Stomach (tissue), 9 donors: ENCODE measurements around the gene DRAXIN. TPM values are rescaled to one million over a fixed set of nuclear protein-coding genes. Genes with fewer than 3 reads are reported as not detected.

Experiments
- DNase-seq, 2 donors: peaks; one replicate each; pipeline versions ENCODE4 v3.0.0 to v3.0.0-alpha.2; 2013 to 2019
- H3K27ac ChIP-seq, 5 donors: fragments of 200-600 bp in 4 of 5; sonication (generic) in 4 of 5; one replicate each; pipeline ENCODE4 v1.5.1; 2013 to 2019; ENCODE audit warnings: mild to moderate bottlenecking in 1 of 5, moderate library complexity in 1 of 5
- H3K27me3 ChIP-seq, 3 donors: fragments of 200-600 bp; sonication (generic); one replicate each; pipeline ENCODE4 v1.5.1; 2017 to 2019; ENCODE audit warnings: mixed run types in 1 of 3
- H3K36me3 ChIP-seq, 4 donors: fragments of 200-600 bp; sonication (generic); 1 replicate in 3 of 4; 2 replicates in 1 of 4; pipeline ENCODE4 v1.5.1; 2016 to 2019
- H3K4me1 ChIP-seq, 4 donors: fragments of 200-600 bp; sonication (generic); one replicate each; pipeline ENCODE4 v1.5.1; 2016 to 2019
- H3K4me3 ChIP-seq, 4 donors: fragments of 200-600 bp; sonication (generic) in 3 of 4; one replicate each; pipeline ENCODE4 v1.5.1; 2016 to 2019; ENCODE audit warnings: mild to moderate bottlenecking in 1 of 4
- H3K9me3 ChIP-seq, 4 donors: fragments of 200-600 bp; sonication (generic); one replicate each; pipeline ENCODE4 v1.5.1; 2016 to 2019
- EP300 ChIP-seq: sonication (generic); formaldehyde crosslinking; IDR thresholded peaks from one replicate; pipeline ENCODE4 v1.6.1; 2017; ENCODE audit warnings: antibody characterized with exemption
- POLR2A ChIP-seq, 4 donors: fragments of 450-650 bp; IDR thresholded peaks; one replicate each; pipeline ENCODE4 v1.6.1; 2016; ENCODE audit warnings: antibody characterized with exemption in 4 of 4, control low read depth in 2 of 4, mild to moderate bottlenecking in 1 of 4, moderate library complexity in 1 of 4
- POLR2AphosphoS5 ChIP-seq, 3 donors: sonication (generic); formaldehyde crosslinking; IDR thresholded peaks; one replicate each; pipeline ENCODE4 v1.6.1; 2016; ENCODE audit warnings: antibody characterized with exemption in 3 of 3
- WGBS, 5 donors: extraction: QIAGEN DNeasy Blood & Tissue Kit in 3 of 5; methylation state at CpG; one replicate each; pipeline versions ENCODE4 v1.1.5 to v1.1.7; 2013 to 2018; 5-methylcytosine and 5-hydroxymethylcytosine counted together
- intact Hi-C: fragments of 100-400 bp; cut with DNase I; formaldehyde crosslinking; loops from one replicate; pipeline ENCODE4 v1.15.1; 2023; ENCODE audit warnings: low total_unique reads
- polyA plus RNA-seq, 3 donors: library from polyadenylated mRNA; stranded (reverse); fragments of 200-250 nt; gene quantifications; one replicate each; pipeline ENCODE4 v1.2.3, GENCODE V29; 2013
- total RNA-seq, 5 donors: library from RNA; depleted of rRNA; stranded (reverse); fragments of >200 nt; gene quantifications; one replicate each; pipeline versions ENCODE4 v1.1.0 to v1.2.3, GENCODE V29; 2014 to 2016
- TF ChIP-seq, protein P1 (sequence below), 7 experiments: fragments of 450-650 bp in 4 of 7; fragments of 200-600 bp in 3 of 7; sonication (generic) in 3 of 7; IDR thresholded peaks; one replicate each; pipeline ENCODE4 v1.5.1; 2016 to 2019; ENCODE audit warnings: antibody characterized with exemption in 7 of 7, control low read depth in 2 of 7, mild to moderate bottlenecking in 1 of 7
- donor health status: healthy with polysubstance abuse.
- donor health status: Bipolar disorder and iron deficiency.
- donor health status: healthy.

The DRAXIN gene
- total and polyA plus RNA-seq, 8 donors = 0.03 to 0.18 (median 0.06) TPM; not detected in 5

DNA sequence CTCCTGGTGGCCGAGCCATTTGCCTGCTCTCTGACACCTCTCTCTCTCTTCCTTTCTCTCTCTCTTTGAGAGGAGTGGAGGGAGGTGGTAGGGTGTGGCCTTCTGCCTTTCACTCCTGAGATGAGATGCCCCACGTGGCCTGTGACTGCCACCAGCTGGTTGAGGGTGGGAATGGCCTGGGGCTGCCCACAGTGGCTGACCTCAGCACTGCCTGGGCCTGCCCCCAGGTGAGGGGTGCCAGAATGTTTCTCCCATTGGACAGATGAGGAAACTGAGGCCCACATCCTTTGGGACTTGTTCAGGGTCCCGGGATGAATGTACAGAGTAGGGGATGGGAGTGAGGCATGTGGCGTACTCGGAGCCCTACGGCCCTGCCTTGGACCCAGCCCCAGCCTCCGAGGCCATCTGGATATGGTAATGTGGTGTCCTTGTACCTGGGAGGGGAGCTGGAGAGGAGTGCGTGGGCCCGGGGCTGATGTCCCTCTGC, 57.7 kb downstream of the DRAXIN start:
- DNase-seq = peak; percentile 55 to 58
- Histone ChIP-seq H3K4me3 (no peak overlapping the region), H3K4me1 (peaks cover 11 to 39% (median 25%) of the 10 kb centered on the region in 4 donors), H3K27me3 (no peaks in the 10 kb centered on the region), H3K9me3 (no peaks in the 10 kb centered on the region), H3K27ac (no peak overlapping the region), H3K36me3 (peaks cover 23 to 70% (median 61%) of the 10 kb centered on the region in 4 donors)
- intact Hi-C loops = no loop called here
- no peak for TF ChIP-seq POLR2A (IDR thresholded peaks at IDR 0.05)
- TF ChIP-seq, protein P1, sequence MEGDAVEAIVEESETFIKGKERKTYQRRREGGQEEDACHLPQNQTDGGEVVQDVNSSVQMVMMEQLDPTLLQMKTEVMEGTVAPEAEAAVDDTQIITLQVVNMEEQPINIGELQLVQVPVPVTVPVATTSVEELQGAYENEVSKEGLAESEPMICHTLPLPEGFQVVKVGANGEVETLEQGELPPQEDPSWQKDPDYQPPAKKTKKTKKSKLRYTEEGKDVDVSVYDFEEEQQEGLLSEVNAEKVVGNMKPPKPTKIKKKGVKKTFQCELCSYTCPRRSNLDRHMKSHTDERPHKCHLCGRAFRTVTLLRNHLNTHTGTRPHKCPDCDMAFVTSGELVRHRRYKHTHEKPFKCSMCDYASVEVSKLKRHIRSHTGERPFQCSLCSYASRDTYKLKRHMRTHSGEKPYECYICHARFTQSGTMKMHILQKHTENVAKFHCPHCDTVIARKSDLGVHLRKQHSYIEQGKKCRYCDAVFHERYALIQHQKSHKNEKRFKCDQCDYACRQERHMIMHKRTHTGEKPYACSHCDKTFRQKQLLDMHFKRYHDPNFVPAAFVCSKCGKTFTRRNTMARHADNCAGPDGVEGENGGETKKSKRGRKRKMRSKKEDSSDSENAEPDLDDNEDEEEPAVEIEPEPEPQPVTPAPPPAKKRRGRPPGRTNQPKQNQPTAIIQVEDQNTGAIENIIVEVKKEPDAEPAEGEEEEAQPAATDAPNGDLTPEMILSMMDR (IDR thresholded peaks at IDR 0.05) = peak in 3 of 7 experiments; percentile 58 to 61 (median 59)
- 72 to 81% (median 77%) methylated on average over 9 of the region's 9 CpGs for WGBS, 5 donors

DNA sequence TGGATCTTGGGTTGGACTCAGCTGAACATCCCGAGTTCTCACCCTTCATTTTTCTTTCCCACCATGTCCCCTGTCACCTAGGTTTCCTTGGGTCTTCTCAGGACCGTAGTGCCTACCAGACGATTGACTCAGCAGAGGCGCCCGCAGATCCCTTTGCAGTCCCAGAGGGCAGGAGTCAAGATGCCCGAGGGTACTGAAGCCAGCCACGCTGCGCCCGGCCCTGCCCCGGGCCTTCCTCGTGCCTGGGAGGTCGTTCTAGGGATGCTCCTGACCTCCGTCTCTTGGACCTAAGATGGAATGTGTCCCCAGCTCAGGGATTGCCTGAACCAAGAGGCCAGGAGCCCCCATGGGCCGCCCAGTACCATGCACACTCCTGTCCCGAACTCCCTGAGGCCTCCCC, 58.5 kb downstream of the DRAXIN start:
- Histone ChIP-seq H3K4me1 (peaks cover 11 to 38% (median 25%) of the 10 kb centered on the region in 4 donors), H3K36me3 (peaks cover 23 to 65% (median 60%) of the 10 kb centered on the region in 4 donors), H3K27me3 (no peaks in the 10 kb centered on the region), H3K27ac (no peak overlapping the region), H3K9me3 (no peaks in the 10 kb centered on the region), H3K4me3 (no peak overlapping the region)
- TF ChIP-seq POLR2A (IDR thresholded peaks at IDR 0.05) (no peak), EP300 (no peak), POLR2AphosphoS5 (IDR thresholded peaks at IDR 0.05) (no peak)
- TF ChIP-seq, protein P1 (IDR thresholded peaks at IDR 0.05) = no peak
- intact Hi-C loops = no loop called here
- WGBS, 5 donors = 83 to 96% (median 95%) methylated on average over 15 of the region's 15 CpGs
- no peak for DNase-seq

GRCh38 chr1:11751087-11751486, 59.6 kb downstream of the DRAXIN start:
- TF ChIP-seq POLR2AphosphoS5 (IDR thresholded peaks at IDR 0.05) = no peak
- TF ChIP-seq, protein P1 (IDR thresholded peaks at IDR 0.05) = no peak
- TF ChIP-seq EP300 = no peak
- TF ChIP-seq POLR2A (IDR thresholded peaks at IDR 0.05) = no peak
- WGBS, 5 donors = 88 to 93% (median 91%) methylated on average over 6 to 9 of the region's 9 CpGs
- H3K27ac ChIP-seq = no peak overlapping the region
- H3K27me3 ChIP-seq = no peaks in the 10 kb centered on the region
- no peaks in the 10 kb centered on the region for H3K9me3 ChIP-seq
- DNase-seq = no peak
- H3K4me3 ChIP-seq = no peak overlapping the region
- intact Hi-C loops = no loop called here
- peaks cover 11 to 27% (median 16%) of the 10 kb centered on the region in 4 donors for H3K4me1 ChIP-seq
- H3K36me3 ChIP-seq = peaks cover 20 to 55% (median 54%) of the 10 kb centered on the region in 4 donors

DNA sequence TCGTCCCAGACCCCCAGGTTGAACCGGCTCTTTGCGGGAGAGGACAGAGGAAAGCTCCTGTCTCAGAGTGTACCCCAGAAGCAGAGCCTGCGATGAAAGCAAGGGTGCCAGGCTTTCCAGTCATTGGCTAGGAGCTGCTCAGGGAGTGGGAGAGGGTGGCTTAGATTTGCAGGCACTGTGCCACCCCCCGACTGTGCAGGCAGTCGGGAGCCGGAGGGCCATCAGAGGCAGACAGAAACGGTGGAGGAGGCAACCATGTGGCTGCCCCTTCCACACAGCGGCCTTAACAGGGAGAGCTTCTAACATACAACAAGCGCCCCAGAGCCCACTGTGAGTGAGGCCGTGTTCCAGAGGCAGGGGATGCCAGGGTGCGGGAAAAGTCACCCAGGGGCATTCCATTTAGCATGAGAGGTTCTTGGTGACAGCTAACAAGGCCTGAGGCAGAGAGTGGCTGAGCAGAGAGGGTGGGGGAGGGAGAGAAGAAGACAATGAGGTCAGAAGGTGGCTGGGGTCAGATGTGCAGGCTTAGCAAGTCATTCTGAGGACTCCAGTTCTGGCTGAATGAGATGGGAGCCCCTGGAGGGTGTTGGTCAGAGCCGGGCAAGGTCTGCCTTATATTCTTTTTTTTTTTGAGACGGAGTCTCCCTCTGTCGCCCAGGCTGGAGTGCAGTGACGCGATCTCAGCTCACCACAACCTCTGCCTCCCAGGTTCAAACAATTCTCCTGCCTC, 61.0 kb downstream of the DRAXIN start:
- no peak for DNase-seq
- Histone ChIP-seq H3K27me3 (no peaks in the 10 kb centered on the region), H3K4me1 (peaks cover 0 to 14% (median 2%) of the 10 kb centered on the region in 4 donors), H3K4me3 (no peak overlapping the region), H3K36me3 (peaks cover 19 to 41% (median 40%) of the 10 kb centered on the region in 4 donors), H3K9me3 (no peaks in the 10 kb centered on the region), H3K27ac (no peak overlapping the region)
- no peak for TF ChIP-seq POLR2A (IDR thresholded peaks at IDR 0.05)
- no peak for TF ChIP-seq EP300
- TF ChIP-seq, protein P1 (IDR thresholded peaks at IDR 0.05) = no peak
- TF ChIP-seq POLR2AphosphoS5 (IDR thresholded peaks at IDR 0.05) = no peak
- intact Hi-C loops = no loop called here
- 53 to 59% (median 55%) methylated on average over 16 to 17 of the region's 17 CpGs for WGBS, 5 donors
